HCT116 (cell line): ENCODE measurements around the gene CARNS1.

Experiments
- CTCF ChIP-seq, 3 experiments: fragments of 200-600 bp in 1 of 3; sonication (generic) in 1 of 3; IDR thresholded peaks in 2 of 3; conservative IDR thresholded peaks in 1 of 3; 2 replicates each; pipeline ENCODE4 v1.5.1; 2012 to 2017; ENCODE audit warnings: low read depth in 2 of 3, low read length in 2 of 3, antibody characterized with exemption in 1 of 3, borderline replicate concordance in 1 of 3, control low read depth in 1 of 3, mild to moderate bottlenecking in 1 of 3, mixed read lengths in 1 of 3, mixed run types in 1 of 3, moderate library complexity in 1 of 3; ENCODE audit not compliant: insufficient read depth in 1 of 3
- EGR1 ChIP-seq: IDR thresholded peaks from 2 replicates; pipeline ENCODE4 v1.6.1; 2012; ENCODE audit warnings: low read depth
- EZH2 ChIP-seq: fragments of 200-600 bp; sonication (generic); IDR thresholded peaks from 2 replicates; pipeline ENCODE4 v1.6.1; 2017; ENCODE audit warnings: antibody characterized with exemption, mixed run types
- POLR2A ChIP-seq: IDR thresholded peaks from 2 replicates; pipeline ENCODE4 v1.7.0; 2011; ENCODE audit warnings: borderline replicate concordance; ENCODE audit not compliant: insufficient read depth, insufficient read length; ENCODE audit errors: extremely low read depth
- POLR2AphosphoS5 ChIP-seq: IDR thresholded peaks from 2 replicates; pipeline ENCODE4 v1.6.1; 2011; ENCODE audit warnings: mild to moderate bottlenecking, low read depth, low read length, moderate library complexity
- SIN3A ChIP-seq: IDR thresholded peaks from 2 replicates; pipeline ENCODE4 v1.6.1; 2012; ENCODE audit warnings: low read depth
- ZFX ChIP-seq: fragments of 450-650 bp; IDR thresholded peaks from 2 replicates; pipeline ENCODE4 v1.6.1; 2017
- TF ChIP-seq, protein P1 (sequence below): IDR thresholded peaks from 2 replicates; pipeline ENCODE4 v1.6.1; 2012

- TF ChIP-seq POLR2A (no peak), CTCF (IDR thresholded peaks at IDR 0.05 in 2 of 3, conservative IDR thresholded peaks at IDR 0.05 in 1 of 3; ENCODE audit: borderline replicate concordance in 1 of 3, insufficient read depth in 1 of 3, low read depth in 2 of 3, low read length in 2 of 3) (no peak), EZH2 (no peak), POLR2AphosphoS5 (no peak), ZFX (no peak), EGR1 (no peak), SIN3A (no peak)
- TF ChIP-seq, protein P1, sequence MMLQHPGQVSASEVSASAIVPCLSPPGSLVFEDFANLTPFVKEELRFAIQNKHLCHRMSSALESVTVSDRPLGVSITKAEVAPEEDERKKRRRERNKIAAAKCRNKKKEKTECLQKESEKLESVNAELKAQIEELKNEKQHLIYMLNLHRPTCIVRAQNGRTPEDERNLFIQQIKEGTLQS = no peak
These were observed 46.2 kb upstream of the CARNS1 start for GRCh38 chr11:67369275-67369674.
